Endothelial cell of hepatic sinusoid (primary cell): Measurements from ENCODE around the gene DNAJB6.

Experiments
- in situ Hi-C: cut with HindIII; loops from 2 replicates; pipeline ENCODE4 v1.10.0; 2017; ENCODE audit warnings: low sequenced_read_pairs

Gene DNAJB6

GRCh38 chr7:157362729-157363128, 25.9 kb downstream of the DNAJB6 start:
- in situ Hi-C loops = no loop called here

GRCh38 chr7:157366722-157367121, 29.9 kb downstream of the DNAJB6 start:
- in situ Hi-C loops = no loop called here

- in situ Hi-C loops = no loop called here
Observed at GRCh38 chr7:157368955-157369354, 32.2 kb downstream of the DNAJB6 start.

- in situ Hi-C loops = no loop called here
Observed at GRCh38 chr7:157370742-157371141, 33.9 kb downstream of the DNAJB6 start.

- in situ Hi-C loops = no loop called here
Observed at GRCh38 chr7:157371296-157371695, 34.5 kb downstream of the DNAJB6 start.

GRCh38 chr7:157372300-157373232, 35.8 kb downstream of the DNAJB6 start:
- in situ Hi-C loops = no loop called here

- in situ Hi-C loops = no loop called here
Observed at GRCh38 chr7:157373493-157373892, 36.7 kb downstream of the DNAJB6 start.

- in situ Hi-C loops = no loop called here
Observed at GRCh38 chr7:157375410-157375809, 38.6 kb downstream of the DNAJB6 start.

- in situ Hi-C loops = no loop called here
Observed at GRCh38 chr7:157377436-157378124, 40.8 kb downstream of the DNAJB6 start.

- in situ Hi-C loops = no loop called here
Observed at GRCh38 chr7:157378390-157378789, 41.6 kb downstream of the DNAJB6 start.

- in situ Hi-C loops = no loop called here
Observed at GRCh38 chr7:157379493-157379892, 42.7 kb downstream of the DNAJB6 start.

- in situ Hi-C loops = loop anchor here (5.0 kb wide), 1 partner anchor 53 kb away; no protein-coding TSS in a partner anchor
Observed at GRCh38 chr7:157380416-157380815, 43.6 kb downstream of the DNAJB6 start.

- in situ Hi-C loops = loop anchor here (5.0 kb wide), 1 partner anchor 57 kb away; no protein-coding TSS in a partner anchor
Observed at GRCh38 chr7:157383868-157384267, 47.1 kb downstream of the DNAJB6 start.

GRCh38 chr7:157384301-157384700, 47.5 kb downstream of the DNAJB6 start:
- in situ Hi-C loops = loop anchor here (5.0 kb wide), 1 partner anchor 57 kb away; no protein-coding TSS in a partner anchor

GRCh38 chr7:157386979-157387800, 50.4 kb downstream of the DNAJB6 start:
- in situ Hi-C loops = no loop called here

- in situ Hi-C loops = no loop called here
Observed at GRCh38 chr7:157388301-157388700, 51.5 kb downstream of the DNAJB6 start.

- in situ Hi-C loops = no loop called here
Observed at GRCh38 chr7:157389951-157390730, 53.3 kb downstream of the DNAJB6 start.

- in situ Hi-C loops = no loop called here
Observed at GRCh38 chr7:157391036-157391710, 54.4 kb downstream of the DNAJB6 start.

GRCh38 chr7:157392256-157393037, 55.6 kb downstream of the DNAJB6 start:
- in situ Hi-C loops = no loop called here
